Esophagus muscularis mucosa (tissue), 4 donors: ENCODE results near the gene CYB5A. TPM values are rescaled to one million over a fixed set of nuclear protein-coding genes. Genes with fewer than 3 reads are reported as not detected.

Experiments used
- DNase-seq: peaks from one replicate; pipeline ENCODE4 v3.0.0-alpha.2; 2017; ENCODE audit errors: extremely low spot score
- H3K27ac ChIP-seq, 4 donors: fragments of 200-600 bp; sonication (generic); replicated peaks in 1 of 4; 1 replicate in 3 of 4; 2 replicates in 1 of 4; pipeline ENCODE4 v1.5.1; 2016 to 2019; ENCODE audit warnings: mild to moderate bottlenecking in 1 of 4
- H3K27me3 ChIP-seq, 4 donors: fragments of 200-600 bp; sonication (generic); one replicate each; pipeline versions ENCODE4 v1.5.1 to v1.6.0; 2016 to 2019
- H3K36me3 ChIP-seq, 4 donors: fragments of 200-600 bp; sonication (generic); one replicate each; pipeline ENCODE4 v1.5.1; 2016 to 2019
- H3K4me1 ChIP-seq, 4 donors: fragments of 200-600 bp; sonication (generic); one replicate each; pipeline ENCODE4 v1.5.1; 2016 to 2019
- H3K4me3 ChIP-seq, 4 donors: fragments of 200-600 bp; sonication (generic); 1 replicate in 2 of 4; 2 replicates in 2 of 4; pipeline ENCODE4 v1.5.1; 2016 to 2019; ENCODE audit warnings: mild to moderate bottlenecking in 4 of 4, moderate library complexity in 1 of 4
- H3K9me3 ChIP-seq, 4 donors: fragments of 200-600 bp; sonication (generic); 1 replicate in 3 of 4; 2 replicates in 1 of 4; pipeline ENCODE4 v1.5.1; 2016 to 2019
- EP300 ChIP-seq: sonication (generic); formaldehyde crosslinking; IDR thresholded peaks from one replicate; pipeline ENCODE4 v1.6.1; 2017; ENCODE audit warnings: antibody characterized with exemption
- POLR2A ChIP-seq: fragments of 450-650 bp; IDR thresholded peaks from one replicate; pipeline ENCODE4 v1.6.1; 2017; ENCODE audit warnings: antibody characterized with exemption, moderate library complexity, mild to moderate bottlenecking, low read depth
- POLR2AphosphoS5 ChIP-seq, 2 donors: sonication (generic); formaldehyde crosslinking; IDR thresholded peaks; one replicate each; pipeline ENCODE4 v1.6.1; 2017; ENCODE audit warnings: antibody characterized with exemption in 2 of 2
- WGBS: methylation state at CpG from one replicate; pipeline ENCODE4 v1.1.5; 2018; 5-methylcytosine and 5-hydroxymethylcytosine counted together
- intact Hi-C: fragments of 100-400 bp; cut with DNase I; formaldehyde crosslinking; loops from one replicate; pipeline ENCODE4 v1.15.1; 2023
- total RNA-seq, 4 donors: library from RNA; depleted of rRNA; stranded (reverse); fragments of >200 nt; gene quantifications; one replicate each; pipeline versions ENCODE4 v1.1.0 to v1.2.1, GENCODE V29; 2016
- TF ChIP-seq, protein P1 (sequence below), 3 experiments: fragments of 200-600 bp in 2 of 3; fragments of 450-650 bp in 1 of 3; sonication (generic) in 2 of 3; IDR thresholded peaks; one replicate each; pipeline ENCODE4 v1.5.1; 2017 to 2019; ENCODE audit warnings: antibody characterized with exemption in 3 of 3, mild to moderate bottlenecking in 2 of 3, moderate library complexity in 1 of 3

Gene CYB5A
- 10 to 100 TPM; 77.7 to 99.4 (median 81.5) TPM for total RNA-seq

DNA sequence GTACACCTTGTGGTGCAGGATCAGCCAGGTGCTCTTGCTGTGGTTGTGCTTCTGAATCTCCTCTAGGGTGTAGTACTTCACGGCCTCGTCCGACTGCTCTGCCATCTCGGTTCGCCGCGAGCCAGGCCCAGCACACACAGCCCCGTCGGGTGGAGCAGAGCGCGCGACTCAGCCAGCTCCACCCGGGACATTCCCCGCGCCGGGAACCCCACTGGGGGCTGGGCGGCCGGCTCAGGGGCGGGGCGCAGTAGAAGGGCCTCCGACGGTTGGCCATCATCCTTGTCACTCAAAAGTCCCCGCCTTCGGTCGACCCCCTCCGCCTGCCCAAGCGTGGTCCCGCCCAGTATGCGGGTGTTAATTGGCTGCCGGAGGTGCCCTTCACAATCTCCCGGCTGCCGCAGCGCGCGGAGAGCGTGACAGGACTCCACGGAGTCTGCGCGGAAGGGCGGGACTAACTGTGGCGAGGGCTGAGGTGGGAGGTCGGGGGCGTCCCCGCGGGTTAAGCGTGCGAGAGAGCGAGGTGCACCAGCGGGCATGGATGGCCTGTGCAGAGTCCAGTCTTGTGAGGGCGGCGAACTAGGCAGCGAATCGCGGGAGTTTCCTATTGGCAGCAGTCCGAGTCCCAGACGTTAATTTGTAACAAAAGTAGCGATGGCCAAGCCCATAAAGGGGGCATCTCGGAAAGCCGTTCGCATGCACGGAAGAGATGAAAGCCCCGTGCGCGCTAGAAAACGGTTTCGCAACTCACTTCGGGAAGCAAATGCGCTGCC lies at the start of gene CYB5A:
TSS of gene CYB5A (minus strand) at position 193 of the 770 bp plus-strand sequence. CDS start at position 105, 88 bp downstream.
- H3K36me3 ChIP-seq = no peaks in the 10 kb centered on the region
- no peaks in the 10 kb centered on the region for H3K27me3 ChIP-seq
- WGBS = 0% methylated on average over 13 of the region's 68 CpGs
- intact Hi-C loops = loop anchor here (5.0 kb wide), 2 partner anchors 145 to 205 kb away; partner anchors contain the start of genes CNDP2, FBXO15 and TIMM21
- DNase-seq = peak; percentile 99
- H3K27ac ChIP-seq = peak within 1 kb of the TSS; percentile 60 to 80 (median 72)
- peak within 1 kb of the TSS; percentile 65 to 99 (median 82) for H3K4me3 ChIP-seq
- TF ChIP-seq EP300 = no peak
- TF ChIP-seq POLR2A = no peak
- peak; percentile 74 to 85 for TF ChIP-seq POLR2AphosphoS5 (IDR thresholded peaks at IDR 0.05)
- TF ChIP-seq, protein P1, sequence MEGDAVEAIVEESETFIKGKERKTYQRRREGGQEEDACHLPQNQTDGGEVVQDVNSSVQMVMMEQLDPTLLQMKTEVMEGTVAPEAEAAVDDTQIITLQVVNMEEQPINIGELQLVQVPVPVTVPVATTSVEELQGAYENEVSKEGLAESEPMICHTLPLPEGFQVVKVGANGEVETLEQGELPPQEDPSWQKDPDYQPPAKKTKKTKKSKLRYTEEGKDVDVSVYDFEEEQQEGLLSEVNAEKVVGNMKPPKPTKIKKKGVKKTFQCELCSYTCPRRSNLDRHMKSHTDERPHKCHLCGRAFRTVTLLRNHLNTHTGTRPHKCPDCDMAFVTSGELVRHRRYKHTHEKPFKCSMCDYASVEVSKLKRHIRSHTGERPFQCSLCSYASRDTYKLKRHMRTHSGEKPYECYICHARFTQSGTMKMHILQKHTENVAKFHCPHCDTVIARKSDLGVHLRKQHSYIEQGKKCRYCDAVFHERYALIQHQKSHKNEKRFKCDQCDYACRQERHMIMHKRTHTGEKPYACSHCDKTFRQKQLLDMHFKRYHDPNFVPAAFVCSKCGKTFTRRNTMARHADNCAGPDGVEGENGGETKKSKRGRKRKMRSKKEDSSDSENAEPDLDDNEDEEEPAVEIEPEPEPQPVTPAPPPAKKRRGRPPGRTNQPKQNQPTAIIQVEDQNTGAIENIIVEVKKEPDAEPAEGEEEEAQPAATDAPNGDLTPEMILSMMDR (IDR thresholded peaks at IDR 0.05) = peak in 1 of 3 experiments; percentile 17
- no peaks in the 10 kb centered on the region for H3K9me3 ChIP-seq
- H3K4me1 ChIP-seq = peaks cover 24 to 41% (median 38%) of the 10 kb centered on the region in 4 donors

DNA sequence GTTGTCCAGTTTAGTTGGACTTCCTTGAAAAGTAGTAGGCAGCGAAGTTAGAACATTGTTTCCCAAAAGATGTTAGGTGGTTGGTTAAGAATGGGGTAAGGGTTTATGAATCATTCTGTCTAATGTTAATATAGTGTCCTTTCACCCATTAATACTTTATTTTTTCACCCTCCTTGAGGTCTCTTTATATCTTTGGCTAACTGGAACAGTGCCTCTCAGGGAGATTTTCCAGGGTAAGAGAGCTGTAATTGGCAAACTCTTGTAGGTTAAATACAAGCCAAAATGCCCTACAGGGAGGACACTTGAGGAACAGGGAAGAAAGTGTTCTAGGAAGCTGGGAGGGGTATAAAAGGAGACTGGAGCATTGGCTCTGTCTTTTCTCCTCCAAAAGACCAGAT lies 46.1 kb upstream of the CYB5A start:
- 95% methylated on average over 1 of the region's 1 CpG for WGBS
- H3K36me3 ChIP-seq = no peaks in the 10 kb centered on the region
- no peak for TF ChIP-seq POLR2AphosphoS5 (IDR thresholded peaks at IDR 0.05)
- TF ChIP-seq POLR2A = no peak
- TF ChIP-seq, protein P1 (IDR thresholded peaks at IDR 0.05) = no peak
- no peak for TF ChIP-seq EP300
- no peak for DNase-seq
- H3K9me3 ChIP-seq = no peaks in the 10 kb centered on the region
- no peak overlapping the region for H3K27ac ChIP-seq
- no peaks in the 10 kb centered on the region for H3K27me3 ChIP-seq
- intact Hi-C loops = no loop called here
- no peaks in the 10 kb centered on the region for H3K4me1 ChIP-seq
- H3K4me3 ChIP-seq = no peak overlapping the region

DNA sequence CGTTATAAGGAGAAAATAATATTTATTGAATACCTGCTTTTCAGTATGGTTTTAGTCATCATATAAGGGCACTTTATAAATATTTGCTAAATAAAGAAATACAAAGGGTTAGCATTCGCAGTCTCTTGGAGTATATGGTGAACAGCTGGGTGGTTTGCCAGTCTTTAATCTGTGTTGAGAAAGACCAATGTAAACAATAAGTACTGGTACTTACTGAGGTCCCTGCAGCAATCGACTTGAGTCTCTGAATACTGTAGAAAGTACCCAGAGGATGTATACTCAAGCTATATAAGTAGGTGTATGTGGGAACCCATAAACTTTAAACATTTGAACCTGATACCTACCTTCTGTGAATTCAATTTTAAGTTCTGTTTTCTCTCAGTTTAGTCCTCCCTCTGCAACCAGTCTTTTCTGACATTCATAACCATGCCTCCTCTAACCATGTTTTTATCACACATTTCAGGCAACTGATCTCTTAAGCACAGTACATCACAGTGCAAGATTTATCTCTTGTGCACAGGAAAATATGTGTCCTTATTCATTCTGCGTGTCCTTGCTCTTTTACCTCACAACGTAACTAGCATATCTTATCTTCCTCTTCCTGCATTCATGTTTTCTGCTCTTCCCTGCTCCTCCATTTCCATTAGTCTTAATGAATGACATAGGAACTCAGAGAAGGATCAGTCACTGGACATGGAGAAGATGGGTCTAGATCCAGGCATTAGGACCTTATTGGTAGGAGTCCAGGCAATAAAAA lies 45.6 kb upstream of the CYB5A start:
- Histone ChIP-seq H3K4me1 (no peaks in the 10 kb centered on the region), H3K4me3 (no peak overlapping the region), H3K9me3 (no peaks in the 10 kb centered on the region), H3K36me3 (no peaks in the 10 kb centered on the region), H3K27me3 (no peaks in the 10 kb centered on the region), H3K27ac (no peak overlapping the region)
- 78% methylated on average over 5 of the region's 5 CpGs for WGBS
- intact Hi-C loops = no loop called here
- no peak for DNase-seq
- TF ChIP-seq, protein P1 (IDR thresholded peaks at IDR 0.05) = no peak
- no peak for TF ChIP-seq POLR2A
- no peak for TF ChIP-seq EP300
- TF ChIP-seq POLR2AphosphoS5 (IDR thresholded peaks at IDR 0.05) = no peak

DNA sequence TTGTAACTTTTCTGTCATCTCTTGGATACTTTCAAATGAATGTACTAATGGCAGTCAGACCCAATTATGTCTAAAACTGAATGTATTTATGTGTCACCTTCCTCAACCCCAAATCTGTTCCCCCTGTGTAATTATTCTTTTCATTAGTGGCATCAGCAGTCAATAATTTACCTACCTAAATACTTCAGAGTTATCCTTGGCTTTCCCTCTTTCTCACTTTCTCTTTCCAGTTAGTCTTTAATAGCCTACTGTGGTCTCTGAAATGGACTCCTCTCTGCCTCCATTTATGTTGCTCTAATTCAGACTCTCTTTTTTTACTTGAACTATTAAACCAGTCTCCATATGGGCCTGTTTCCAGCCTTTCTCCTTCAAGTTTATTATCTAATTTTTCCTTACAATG lies 44.9 kb upstream of the CYB5A start:
- DNase-seq = no peak
- no peak overlapping the region for H3K27ac ChIP-seq
- TF ChIP-seq POLR2A (no peak), POLR2AphosphoS5 (IDR thresholded peaks at IDR 0.05) (no peak), EP300 (no peak)
- TF ChIP-seq, protein P1 (IDR thresholded peaks at IDR 0.05) = no peak
- H3K36me3 ChIP-seq = no peaks in the 10 kb centered on the region
- H3K27me3 ChIP-seq = no peaks in the 10 kb centered on the region
- intact Hi-C loops = no loop called here
- H3K4me1 ChIP-seq = no peaks in the 10 kb centered on the region
- no peak overlapping the region for H3K4me3 ChIP-seq
- no peaks in the 10 kb centered on the region for H3K9me3 ChIP-seq
